ENCODE measurements around the gene PRR14L. TPM values are rescaled to one million over a fixed set of nuclear protein-coding genes. Genes with fewer than 3 reads are reported as not detected.

PRR14L gene
- total and polyA plus RNA-seq, 3 donors from 2014 or later: 15.9 to 57.0 (median 52.3) TPM

DNA sequence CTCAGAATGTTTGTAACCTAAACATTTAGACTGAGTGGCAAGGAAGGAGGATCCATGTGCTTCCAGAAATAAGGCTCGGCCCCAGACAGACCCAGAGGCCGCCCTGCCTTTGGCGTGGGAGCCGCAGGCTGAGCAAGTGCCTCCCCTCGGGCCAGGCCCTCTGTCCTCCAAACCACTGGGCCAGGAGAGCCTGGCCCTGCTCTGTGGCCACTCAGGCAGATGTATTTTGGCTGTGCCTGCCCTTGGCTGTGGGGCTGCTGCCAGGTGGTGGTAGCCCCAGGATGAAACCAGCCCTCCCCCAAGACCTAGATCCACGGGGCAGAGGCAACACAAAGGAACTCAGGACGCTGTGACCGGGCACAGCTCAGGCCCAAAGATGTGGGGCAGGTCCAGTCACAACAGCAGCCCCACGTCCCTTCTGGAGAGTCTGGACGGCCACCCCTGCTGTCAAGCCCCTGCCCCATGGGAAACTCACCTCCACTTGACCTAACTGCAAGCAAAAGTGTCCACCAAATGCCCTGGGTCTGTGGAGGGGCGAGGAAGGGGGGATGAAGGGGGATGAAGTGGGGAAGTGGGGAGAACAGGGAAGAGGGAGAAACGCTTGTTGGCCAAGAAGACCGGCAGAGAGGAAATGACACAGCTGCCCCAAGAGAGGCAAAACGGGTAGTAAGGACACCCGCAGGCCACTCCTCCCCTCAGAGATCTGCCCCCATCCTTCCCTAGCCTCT lies 111.9 kb downstream of the PRR14L start:
- TF ChIP-seq, protein P1, sequence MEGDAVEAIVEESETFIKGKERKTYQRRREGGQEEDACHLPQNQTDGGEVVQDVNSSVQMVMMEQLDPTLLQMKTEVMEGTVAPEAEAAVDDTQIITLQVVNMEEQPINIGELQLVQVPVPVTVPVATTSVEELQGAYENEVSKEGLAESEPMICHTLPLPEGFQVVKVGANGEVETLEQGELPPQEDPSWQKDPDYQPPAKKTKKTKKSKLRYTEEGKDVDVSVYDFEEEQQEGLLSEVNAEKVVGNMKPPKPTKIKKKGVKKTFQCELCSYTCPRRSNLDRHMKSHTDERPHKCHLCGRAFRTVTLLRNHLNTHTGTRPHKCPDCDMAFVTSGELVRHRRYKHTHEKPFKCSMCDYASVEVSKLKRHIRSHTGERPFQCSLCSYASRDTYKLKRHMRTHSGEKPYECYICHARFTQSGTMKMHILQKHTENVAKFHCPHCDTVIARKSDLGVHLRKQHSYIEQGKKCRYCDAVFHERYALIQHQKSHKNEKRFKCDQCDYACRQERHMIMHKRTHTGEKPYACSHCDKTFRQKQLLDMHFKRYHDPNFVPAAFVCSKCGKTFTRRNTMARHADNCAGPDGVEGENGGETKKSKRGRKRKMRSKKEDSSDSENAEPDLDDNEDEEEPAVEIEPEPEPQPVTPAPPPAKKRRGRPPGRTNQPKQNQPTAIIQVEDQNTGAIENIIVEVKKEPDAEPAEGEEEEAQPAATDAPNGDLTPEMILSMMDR (IDR thresholded peaks at IDR 0.05): no peak
- TF ChIP-seq POLR2A (IDR thresholded peaks at IDR 0.05): no peak
- 63 to 74% methylated on average over 14 to 15 of the region's 15 CpGs for WGBS, 2 donors
- no peak for DNase-seq
- Histone ChIP-seq H3K27ac (peak overlapping the region; percentile 22 to 62), H3K9me3 (no peaks in the 10 kb centered on the region), H3K4me1 (no peaks in the 10 kb centered on the region), H3K36me3 (ENCODE audit: low read depth, missing control alignments) (no peaks in the 10 kb centered on the region), H3K27me3 (no peaks in the 10 kb centered on the region), H3K4me3 (no peak overlapping the region)
- intact Hi-C loops (cut with DNase I; ENCODE audit: low total_unique reads): no loop called here

DNA sequence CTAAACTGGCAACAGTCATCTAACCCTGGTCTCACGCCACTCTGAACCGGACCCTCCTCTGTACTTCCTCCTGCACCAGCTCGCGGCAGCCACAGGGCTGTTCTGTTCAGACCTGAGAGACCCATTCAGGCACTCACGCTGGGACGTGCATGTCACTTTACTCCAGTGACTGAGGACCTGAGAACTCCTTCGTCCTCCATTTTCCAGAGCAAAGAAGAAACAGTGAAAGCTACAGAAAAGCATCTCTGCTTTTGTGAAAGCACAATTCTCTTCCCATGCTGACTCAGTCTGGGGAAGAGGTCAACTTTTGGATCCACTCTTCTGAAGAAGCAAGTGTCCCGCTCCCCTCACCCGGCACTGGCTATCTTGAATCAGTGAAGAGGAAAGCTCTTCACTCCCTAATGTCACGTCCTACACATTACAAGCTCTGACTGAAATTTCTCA lies 112.5 kb downstream of the PRR14L start:
- Histone ChIP-seq H3K36me3 (ENCODE audit: low read depth, missing control alignments) (no peaks in the 10 kb centered on the region), H3K4me3 (no peak overlapping the region), H3K9me3 (no peaks in the 10 kb centered on the region), H3K27me3 (no peaks in the 10 kb centered on the region), H3K27ac (peak overlapping the region; percentile 22 to 62), H3K4me1 (no peaks in the 10 kb centered on the region)
- TF ChIP-seq, protein P1 (IDR thresholded peaks at IDR 0.05): peak in 1 of 3 experiments; percentile 9
- no peak for TF ChIP-seq POLR2A (IDR thresholded peaks at IDR 0.05)
- 66 to 68% methylated on average over 10 of the region's 10 CpGs for WGBS, 2 donors
- peak; percentile 54 for DNase-seq
- intact Hi-C loops (cut with DNase I; ENCODE audit: low total_unique reads): no loop called here

DNA sequence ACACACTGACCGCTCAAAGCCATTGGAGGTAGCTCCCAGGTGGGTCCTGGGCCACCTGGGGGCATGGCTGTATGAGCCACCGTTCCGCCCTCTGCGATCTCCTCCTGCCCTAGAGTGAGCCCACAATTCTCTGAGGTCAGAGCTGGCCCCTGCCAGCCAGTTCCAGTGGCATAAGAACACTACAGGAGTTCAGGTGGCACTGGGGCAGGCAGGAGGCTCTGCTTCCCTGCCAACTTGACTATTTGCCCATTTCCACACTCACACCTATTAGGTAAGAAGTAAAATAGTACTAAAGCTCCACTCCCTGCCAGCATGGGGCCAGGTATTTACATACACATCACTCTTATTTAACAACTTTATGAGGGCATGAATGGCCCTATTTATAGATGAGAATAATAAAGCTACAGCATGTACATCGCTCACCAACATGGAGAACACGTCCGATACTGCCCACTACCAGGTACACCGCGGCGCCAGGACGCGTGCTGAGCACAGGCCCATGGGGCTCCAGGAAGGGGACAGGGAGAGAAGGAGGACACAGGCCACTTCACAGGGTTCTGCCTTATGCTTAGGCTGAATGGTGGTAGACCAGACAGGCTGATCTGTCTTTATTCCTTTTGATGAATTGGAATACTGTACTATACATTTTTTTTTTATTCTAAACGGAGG lies 114.2 kb downstream of the PRR14L start:
- Histone ChIP-seq H3K9me3 (no peaks in the 10 kb centered on the region), H3K27me3 (no peaks in the 10 kb centered on the region), H3K36me3 (ENCODE audit: low read depth, missing control alignments) (no peaks in the 10 kb centered on the region), H3K4me3 (no peak overlapping the region), H3K27ac (no peak overlapping the region), H3K4me1 (peaks cover 8% of the 10 kb centered on the region)
- WGBS, 2 donors: 91 to 96% methylated on average over 10 to 13 of the region's 13 CpGs
- TF ChIP-seq, protein P1 (IDR thresholded peaks at IDR 0.05): no peak
- no peak for TF ChIP-seq POLR2A (IDR thresholded peaks at IDR 0.05)
- intact Hi-C loops (cut with DNase I; ENCODE audit: low total_unique reads): no loop called here
- no peak for DNase-seq

DNA sequence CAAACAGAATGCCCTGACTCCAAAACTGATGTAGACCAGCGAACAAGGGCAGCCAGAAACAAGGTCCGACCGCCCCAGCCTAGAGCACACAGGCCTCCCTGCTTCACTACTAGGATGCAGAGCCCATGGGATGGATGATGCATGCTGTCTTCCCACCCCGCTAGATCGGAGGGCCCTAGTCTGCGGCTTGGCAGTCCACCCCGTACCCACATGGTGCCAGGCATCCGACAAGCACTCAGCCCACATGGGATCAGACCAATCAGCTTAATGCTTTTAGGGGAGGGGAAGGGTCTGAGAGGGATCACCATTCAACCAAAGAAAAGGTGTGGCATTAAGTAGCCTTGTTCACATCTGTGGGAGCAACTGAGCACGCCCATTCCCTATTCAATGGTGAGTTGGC lies 118.5 kb downstream of the PRR14L start:
- intact Hi-C loops (cut with DNase I; ENCODE audit: low total_unique reads): no loop called here
- Histone ChIP-seq H3K4me1 (peaks cover 43% of the 10 kb centered on the region), H3K27ac (peak overlapping the region; percentile 57 to 85), H3K4me3 (no peak overlapping the region), H3K9me3 (no peaks in the 10 kb centered on the region), H3K36me3 (ENCODE audit: low read depth, missing control alignments) (no peaks in the 10 kb centered on the region), H3K27me3 (no peaks in the 10 kb centered on the region)
- DNase-seq: no peak
- no peak for TF ChIP-seq POLR2A (IDR thresholded peaks at IDR 0.05)
- TF ChIP-seq, protein P1 (IDR thresholded peaks at IDR 0.05): no peak
- WGBS, 2 donors: 50 to 54% methylated on average over 5 to 9 of the region's 9 CpGs

Small RNA genes lying within 50 kb of the gene (small RNA-seq; reads per million reads assigned to genes)
- gene RN7SL20P: 0 reads per million in 2 donors

Other genes with a start within 250 kb of the PRR14L start
- gene PISD, start 87.9 kb downstream of the PRR14L start, total RNA-seq: 100 to 1,000 TPM; 120 to 126 TPM
- gene PISD, start 87.9 kb downstream of the PRR14L start, polyA plus RNA-seq (ENCODE audit: insufficient read depth, low read depth, low replicate concordance): 93.5 TPM
- 10 to 100 TPM; 57.8 to 70.6 TPM for gene DEPDC5, start 3.9 kb upstream of the PRR14L start, total RNA-seq
- 22.1 TPM for gene DEPDC5, start 3.9 kb upstream of the PRR14L start, polyA plus RNA-seq (ENCODE audit: insufficient read depth, low read depth, low replicate concordance)
- gene YWHAH, start 194.4 kb upstream of the PRR14L start, total RNA-seq: 10 to 100 TPM; 27.2 to 47.6 TPM
- gene YWHAH, start 194.4 kb upstream of the PRR14L start, polyA plus RNA-seq (ENCODE audit: insufficient read depth, low read depth, low replicate concordance): 48.9 TPM

All from testis (tissue), 3 donors.